K562 (cell line): ENCODE results near the gene PLEKHA6. TPM values are rescaled to one million over a fixed set of nuclear protein-coding genes. Genes with fewer than 3 reads are reported as not detected.

ENCODE experiments used
- E2F1 ChIP-seq: sonication (generic); formaldehyde crosslinking; IDR thresholded peaks from 2 replicates; pipeline ENCODE4 v1.8.1; 2023; ENCODE audit warnings: mild to moderate bottlenecking, missing genetic modification reagents, moderate library complexity
- EWSR1 ChIP-seq: fragments of 450-650 bp; IDR thresholded peaks from 2 replicates; pipeline ENCODE4 v1.6.1; 2018; ENCODE audit warnings: borderline replicate concordance, mild to moderate bottlenecking, low read depth, moderate library complexity; ENCODE audit not compliant: partially characterized antibody
- HBP1 ChIP-seq: fragments of 450-650 bp; formaldehyde crosslinking; IDR thresholded peaks from 2 replicates; pipeline ENCODE4 v1.4.0; 2022; ENCODE audit warnings: missing genetic modification characterization
- RB1 ChIP-seq: fragments of 450-650 bp; IDR thresholded peaks from 2 replicates; pipeline ENCODE4 v1.6.1; 2017; ENCODE audit warnings: low read depth, mild to moderate bottlenecking
- SFPQ ChIP-seq: fragments of 200-400 bp; formaldehyde crosslinking; IDR thresholded peaks from 2 replicates; pipeline ENCODE4 v1.6.1; 2017; ENCODE audit warnings: mild to moderate bottlenecking, low read depth, low read length, moderate library complexity
- ZNF175 ChIP-seq: fragments of 200-800 bp; sonication (Bioruptor generic); IDR thresholded peaks from 2 replicates; pipeline ENCODE4 v1.6.1; 2016; ENCODE audit warnings: low read depth, mild to moderate bottlenecking, missing genetic modification characterization, missing compliant biosample characterization
- ZNF3 ChIP-seq: fragments of 250-450 bp; sonication (Bioruptor Pico); IDR thresholded peaks from 2 replicates; pipeline ENCODE4 v1.5.0; 2021; ENCODE audit warnings: mild to moderate bottlenecking, moderate library complexity
- polyA plus RNA-seq, 8 experiments: library from polyadenylated mRNA; depleted of rRNA in 4 of 8; stranded (reverse) in 5 of 8; unstranded in 3 of 8; fragments of >200 nt; fragmentation: Nextera tagmentation in 2 of 8; fragmentation: Illumina TruSeq in 1 of 8; extraction: Ambion mirVana in 2 of 8; extraction: Trizol in 1 of 8; gene quantifications; 2 replicates each; pipeline versions ENCODE4 v1.2.1 to v1.2.3, GENCODE V29; 2011 to 2014; ENCODE audit warnings: inconsistent platforms in 1 of 8, missing spikeins in 1 of 8
- total RNA-seq, 7 experiments: library from RNA; depleted of rRNA in 6 of 7; stranded (reverse); fragments of >200 nt in 6 of 7; fragmentation: Illumina TruSeq in 2 of 7; extraction: Trizol in 2 of 7; gene quantifications; 2 replicates each; pipeline versions ENCODE4 v1.2.1 to v1.2.3, GENCODE V29; 2011 to 2021; ENCODE audit warnings: low replicate concordance in 1 of 7

PLEKHA6 gene
- total and polyA plus RNA-seq, 9 of the 15 experiments (the other 6 are each of a cell fraction or from before 2014, with no cell fraction given), result under 0.01 to 0.33 (median 0.01) TPM; not detected in 4

DNA sequence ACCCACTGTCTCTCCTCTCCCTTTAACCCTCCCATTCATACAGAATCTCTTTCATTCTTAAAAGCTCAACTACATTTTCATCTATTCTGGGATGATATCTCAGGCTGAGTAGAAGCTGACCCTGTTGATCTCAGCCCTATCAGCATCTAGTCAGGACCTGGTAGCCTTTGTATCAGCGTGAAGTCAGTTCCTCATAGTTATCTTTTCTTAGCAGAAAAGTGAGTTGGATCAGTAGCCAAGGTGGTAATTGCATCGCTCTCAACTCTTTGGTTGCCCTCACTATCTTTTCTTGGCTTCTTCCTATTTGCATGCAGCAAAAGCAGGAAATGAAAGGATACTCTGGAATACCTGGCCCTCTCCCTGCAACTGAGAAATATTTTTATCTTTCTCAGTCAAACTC is 132.4 kb downstream of the PLEKHA6 start (continued):
- no peak for TF ChIP-seq HBP1 (CRISPR knock-in tag)
- TF ChIP-seq EWSR1, result no peak
- TF ChIP-seq ZNF3 (CRISPR knock-in tag), result no peak
- no peak for TF ChIP-seq RB1
- 0 out of 2 replicates have a peak, but pooled peaks have one; percentile 28 for TF ChIP-seq ZNF175
- no peak for TF ChIP-seq SFPQ
- TF ChIP-seq E2F1 (CRISPR knock-in tag), result no peak
